HepG2 (cell line): ENCODE measurements around the gene FGFR3. TPM values are rescaled to one million over a fixed set of nuclear protein-coding genes. Genes with fewer than 3 reads are reported as not detected.

Experiments used
- EHMT2 ChIP-seq: fragments of 200-600 bp; sonication (generic); IDR thresholded peaks from 2 replicates; pipeline ENCODE4 v1.7.0; 2017; ENCODE audit warnings: antibody characterized with exemption, low read depth, low read length, borderline replicate concordance
- HDAC2 ChIP-seq: sonication (generic); formaldehyde crosslinking; IDR thresholded peaks from 2 replicates; pipeline ENCODE4 v1.4.0; 2020; ENCODE audit warnings: missing genetic modification reagents
- HHEX ChIP-seq: IDR thresholded peaks from 2 replicates; pipeline ENCODE4 v1.6.1; 2016; ENCODE audit warnings: control low read depth
- KDM1A ChIP-seq: IDR thresholded peaks from 2 replicates; pipeline ENCODE4 v1.6.1; 2016; ENCODE audit warnings: missing compliant biosample characterization
- KLF13 ChIP-seq: sonication (generic); formaldehyde crosslinking; IDR thresholded peaks from 2 replicates; pipeline ENCODE4 v1.4.0; 2020; ENCODE audit warnings: mild to moderate bottlenecking, missing genetic modification reagents
- MIER2 ChIP-seq: IDR thresholded peaks from 2 replicates; pipeline ENCODE4 v1.6.1; 2016; ENCODE audit warnings: missing biosample characterization, missing genetic modification reagents
- NFYB ChIP-seq: sonication (generic); formaldehyde crosslinking; IDR thresholded peaks from 2 replicates; pipeline ENCODE4 v1.4.0; 2020; ENCODE audit warnings: missing genetic modification reagents
- PRPF4 ChIP-seq: fragments of 200-400 bp; formaldehyde crosslinking; IDR thresholded peaks from 2 replicates; pipeline ENCODE4 v1.6.1; 2016; ENCODE audit warnings: low read length, low read depth; ENCODE audit not compliant: poor library complexity, severe bottlenecking
- SAFB2 ChIP-seq: sonication (generic); formaldehyde crosslinking; IDR thresholded peaks from 2 replicates; pipeline ENCODE4 v1.5.1; 2020; ENCODE audit warnings: missing genetic modification reagents, low read depth, mild to moderate bottlenecking, borderline replicate concordance
- TERF1 ChIP-seq: sonication (generic); formaldehyde crosslinking; IDR thresholded peaks from 2 replicates; pipeline ENCODE4 v1.8.0; 2022; ENCODE audit warnings: mild to moderate bottlenecking, missing genetic modification reagents, moderate library complexity
- THAP8 ChIP-seq: sonication (generic); formaldehyde crosslinking; IDR thresholded peaks from 2 replicates; pipeline ENCODE4 v1.5.1; 2020; ENCODE audit warnings: missing genetic modification reagents, mild to moderate bottlenecking, borderline replicate concordance
- ZBTB14 ChIP-seq: sonication (generic); formaldehyde crosslinking; IDR thresholded peaks from 2 replicates; pipeline ENCODE4 v1.4.0; 2020; ENCODE audit warnings: missing genetic modification reagents
- ZBTB37 ChIP-seq: sonication (generic); formaldehyde crosslinking; IDR thresholded peaks from 2 replicates; pipeline ENCODE4 v1.4.0; 2020; ENCODE audit warnings: mild to moderate bottlenecking, missing genetic modification reagents
- ZBTB38 ChIP-seq: sonication (generic); formaldehyde crosslinking; IDR thresholded peaks from 2 replicates; pipeline ENCODE4 v1.5.1; 2020; ENCODE audit warnings: mild to moderate bottlenecking, missing genetic modification reagents
- ZBTB39 ChIP-seq: sonication (generic); formaldehyde crosslinking; IDR thresholded peaks from 2 replicates; pipeline ENCODE4 v1.5.0; 2020; ENCODE audit warnings: missing genetic modification reagents
- ZGPAT ChIP-seq: IDR thresholded peaks from 2 replicates; pipeline ENCODE4 v1.6.1; 2016; ENCODE audit warnings: mild to moderate bottlenecking
- ZMYM4 ChIP-seq: sonication (generic); formaldehyde crosslinking; IDR thresholded peaks from 2 replicates; pipeline ENCODE4 v1.8.1; 2023; ENCODE audit warnings: mild to moderate bottlenecking, missing genetic modification reagents
- ZNF101 ChIP-seq: sonication (generic); formaldehyde crosslinking; IDR thresholded peaks from 2 replicates; pipeline ENCODE4 v1.4.0; 2020; ENCODE audit warnings: mild to moderate bottlenecking, low read depth, missing genetic modification reagents, borderline replicate concordance
- ZNF20 ChIP-seq: sonication (generic); formaldehyde crosslinking; IDR thresholded peaks from 2 replicates; pipeline ENCODE4 v1.4.0; 2020; ENCODE audit warnings: mild to moderate bottlenecking, moderate library complexity, missing genetic modification reagents
- ZNF264 ChIP-seq: sonication (generic); formaldehyde crosslinking; IDR thresholded peaks from 2 replicates; pipeline ENCODE4 v1.4.0; 2020; ENCODE audit warnings: missing genetic modification reagents
- ZNF430 ChIP-seq: sonication (generic); formaldehyde crosslinking; IDR thresholded peaks from 2 replicates; pipeline ENCODE4 v1.9.0; 2021; ENCODE audit warnings: mild to moderate bottlenecking, missing genetic modification reagents
- ZNF572 ChIP-seq: sonication (generic); formaldehyde crosslinking; IDR thresholded peaks from 2 replicates; pipeline ENCODE4 v1.5.1; 2020; ENCODE audit warnings: mild to moderate bottlenecking, missing genetic modification reagents
- ZNF652 ChIP-seq: IDR thresholded peaks from 2 replicates; pipeline ENCODE4 v1.6.1; 2016; ENCODE audit warnings: low read depth, borderline replicate concordance
- polyA plus RNA-seq, 8 experiments: library from polyadenylated mRNA; depleted of rRNA in 3 of 8; stranded (reverse) in 7 of 8; unstranded in 1 of 8; fragments of >200 nt; fragmentation: Illumina TruSeq in 4 of 8; extraction: Trizol in 4 of 8; gene quantifications; 2 replicates each; pipeline versions ENCODE4 v1.2.1 to v1.2.3, GENCODE V29; 2011 to 2016; ENCODE audit warnings: low read depth in 4 of 8, missing spikeins in 1 of 8, mixed read lengths in 1 of 8; ENCODE audit not compliant: insufficient read depth in 1 of 8
- total RNA-seq, 5 experiments: library from RNA; depleted of rRNA; stranded (reverse); fragments of >200 nt; fragmentation: Illumina TruSeq; extraction: Trizol; gene quantifications; 2 replicates each; pipeline ENCODE4 v1.2.3, GENCODE V29; 2016; ENCODE audit warnings: low read depth in 1 of 5

FGFR3 gene
- total and polyA plus RNA-seq, 2 of the 13 experiments (the other 11 are each of a cell fraction or from before 2014, with no cell fraction given) = 103 to 109 TPM

- TF ChIP-seq THAP8 (CRISPR knock-in tag) = no peak
- no peak for TF ChIP-seq ZNF101 (CRISPR knock-in tag)
- TF ChIP-seq ZGPAT (CRISPR knock-in tag) = peak; percentile 38; the same call in 1 of the 2 replicates
- TF ChIP-seq ZNF572 (CRISPR knock-in tag) = no peak
- TF ChIP-seq NFYB (CRISPR knock-in tag) = no peak
- TF ChIP-seq TERF1 = no peak
- no peak for TF ChIP-seq ZBTB39 (CRISPR knock-in tag)
- TF ChIP-seq ZNF430 (CRISPR knock-in tag) = 0 out of 2 replicates have a peak, but pooled peaks have one; percentile 47
- no peak for TF ChIP-seq ZBTB38
- no peak for TF ChIP-seq MIER2
- 0 out of 2 replicates have a peak, but pooled peaks have one; percentile 7 for TF ChIP-seq HDAC2 (CRISPR knock-in tag)
- TF ChIP-seq ZBTB14 = no peak
- TF ChIP-seq KDM1A (CRISPR knock-in tag) = no peak
- TF ChIP-seq ZNF264 (CRISPR knock-in tag) = no peak; the same call in 1 of the 2 replicates
- no peak for TF ChIP-seq PRPF4
- no peak for TF ChIP-seq ZMYM4 (CRISPR knock-in tag)
- TF ChIP-seq HHEX = no peak
- 0 out of 2 replicates have a peak, but pooled peaks have one; percentile 32 for TF ChIP-seq KLF13 (CRISPR knock-in tag)
- no peak for TF ChIP-seq ZBTB37
- TF ChIP-seq SAFB2 = no peak
- TF ChIP-seq EHMT2 = no peak
- TF ChIP-seq ZNF652 (CRISPR knock-in tag) = no peak
- 0 out of 2 replicates have a peak, but pooled peaks have one; percentile 25 for TF ChIP-seq ZNF20
Measured at GRCh38 chr4:1763550-1764080, 29.5 kb upstream of the FGFR3 start (continued).
